T1000 (cell line): Measurements from ENCODE around the gene KIF1A.

Experiments used
- DNase-seq: peaks from one replicate; lab custom pipeline; 2025; ENCODE audit warnings: mixed read lengths; lab: John Stamatoyannopoulos, UW

KIF1A gene

GRCh38 chr2:240719676-240720545, 100.1 kb downstream of the KIF1A start:
- DNase-seq, result no peak

- DNase-seq, result no peak
Measured at GRCh38 chr2:240718896-240719490, 101.0 kb downstream of the KIF1A start.

- no peak for DNase-seq
Measured at GRCh38 chr2:240717681-240718581, 102.1 kb downstream of the KIF1A start.

- no peak for DNase-seq
Measured at GRCh38 chr2:240717181-240717641, 102.8 kb downstream of the KIF1A start.

GRCh38 chr2:240716130-240716798, 103.8 kb downstream of the KIF1A start:
- no peak for DNase-seq

GRCh38 chr2:240714747-240715725, 105.0 kb downstream of the KIF1A start:
- DNase-seq, result no peak

GRCh38 chr2:240713928-240714746, 105.9 kb downstream of the KIF1A start:
- no peak for DNase-seq

- no peak for DNase-seq
Measured at GRCh38 chr2:240713071-240713927, 106.7 kb downstream of the KIF1A start.

- DNase-seq, result no peak
Measured at GRCh38 chr2:240712121-240712520, 107.9 kb downstream of the KIF1A start.

- no peak for DNase-seq
Measured at GRCh38 chr2:240711701-240712100, 108.3 kb downstream of the KIF1A start.

GRCh38 chr2:240711296-240711695, 108.7 kb downstream of the KIF1A start:
- no peak for DNase-seq

GRCh38 chr2:240708457-240708856, 111.6 kb downstream of the KIF1A start:
- no peak for DNase-seq

GRCh38 chr2:240707821-240708220, 112.2 kb downstream of the KIF1A start:
- no peak for DNase-seq

GRCh38 chr2:240707043-240707756, 112.8 kb downstream of the KIF1A start:
- DNase-seq, result no peak

GRCh38 chr2:240705204-240705791, 114.7 kb downstream of the KIF1A start:
- no peak for DNase-seq

- no peak for DNase-seq
Measured at GRCh38 chr2:240704651-240705050, 115.4 kb downstream of the KIF1A start.
